CD4-positive, alpha-beta T cell (primary cell): ENCODE results near the gene CITED4. TPM values are rescaled to one million over a fixed set of nuclear protein-coding genes. Genes with fewer than 3 reads are reported as not detected.

Source experiments
- ATAC-seq: fragments of 200-7000 bp; cut with Tn5 transposase; one replicate; pipeline ENCODE4 v1.10.0; 2022; ENCODE audit warnings: mild to moderate bottlenecking; ENCODE audit not compliant: poor library complexity
- CTCF ChIA-PET: fragments of 350-600 bp; sonication (Branson Sonifier 250); formaldehyde crosslinking; loops from one replicate; lab custom pipeline; 2021; ENCODE audit warnings: antibody characterized with exemption, inconsistent platforms; lab: Charles Lee
- POLR2A ChIA-PET: fragments of 350-600 bp; sonication (Branson Sonifier 250); formaldehyde crosslinking; loops from one replicate; lab custom pipeline; 2021; ENCODE audit warnings: antibody characterized with exemption, inconsistent platforms; lab: Charles Lee
- DNase-seq, 14 experiments: peaks; one replicate each; pipeline ENCODE4 v3.0.0-alpha.2; 2013 to 2020; ENCODE audit warnings: mixed read lengths in 2 of 14
- H3K27ac ChIP-seq, 2 donors: one replicate each; pipeline versions ENCODE4 v1.5.1 to v1.7.0; 2013; ENCODE audit warnings: low read length in 2 of 2, low read depth in 1 of 2, mild to moderate bottlenecking in 1 of 2
- H3K27me3 ChIP-seq, 2 experiments: 1 replicate in 1 of 2; 2 replicates in 1 of 2; pipeline versions ENCODE4 v1.6.1 to v1.7.0; 2013; ENCODE audit warnings: low read length in 2 of 2, control low read depth in 1 of 2, mild to moderate bottlenecking in 1 of 2, moderate library complexity in 1 of 2; ENCODE audit not compliant: insufficient read depth in 2 of 2, control insufficient read depth in 1 of 2
- H3K36me3 ChIP-seq: one replicate; pipeline ENCODE4 v1.6.1; 2013; ENCODE audit warnings: low read length, control low read depth; ENCODE audit not compliant: insufficient read depth
- H3K4me1 ChIP-seq: one replicate; pipeline ENCODE4 v1.6.1; 2013; ENCODE audit warnings: low read length, control low read depth; ENCODE audit not compliant: insufficient read depth
- H3K4me3 ChIP-seq: one replicate; pipeline ENCODE4 v1.5.1; 2013; ENCODE audit warnings: mild to moderate bottlenecking, low read length, moderate library complexity
- H3K9me3 ChIP-seq, 2 experiments: 1 replicate in 1 of 2; 2 replicates in 1 of 2; pipeline versions ENCODE4 v1.6.1 to v1.7.0; 2013; ENCODE audit warnings: low read length in 2 of 2, mild to moderate bottlenecking in 2 of 2, control low read depth in 1 of 2, moderate library complexity in 1 of 2; ENCODE audit not compliant: control insufficient read depth in 1 of 2, insufficient read depth in 1 of 2
- H3K27ac Mint-ChIP-seq: one replicate; pipeline ENCODE4 v1.8.0; 2020; ENCODE audit warnings: mixed read lengths
- H3K27me3 Mint-ChIP-seq: one replicate; pipeline ENCODE4 v1.8.0; 2021; ENCODE audit warnings: mixed read lengths
- H3K36me3 Mint-ChIP-seq: one replicate; pipeline ENCODE4 v1.8.0; 2021; ENCODE audit warnings: low read depth, mixed read lengths
- H3K4me1 Mint-ChIP-seq: one replicate; pipeline ENCODE4 v1.8.0; 2021; ENCODE audit warnings: low read depth, mixed read lengths
- H3K4me3 Mint-ChIP-seq: one replicate; pipeline ENCODE4 v1.8.0; 2020; ENCODE audit warnings: mild to moderate bottlenecking, mixed read lengths
- H3K9me3 Mint-ChIP-seq: one replicate; pipeline ENCODE4 v1.8.0; 2020; ENCODE audit warnings: mixed read lengths
- CTCF ChIP-seq: fragments of 200-600 bp; IDR thresholded peaks from one replicate; pipeline ENCODE4 v1.8.0; 2022; ENCODE audit warnings: antibody characterized with exemption, mild to moderate bottlenecking
- intact Hi-C, 2 experiments: fragments of 100-400 bp; cut with DNase I in 1 of 2; cut with micrococcal nuclease in 1 of 2; formaldehyde crosslinking; loops; one replicate each; pipeline versions ENCODE4 v1.15.1 to v1.9.0; 2023 to 2025; cut with DNase I, micrococcal nuclease
- total RNA-seq, 174 experiments: library from RNA in 2 of 174; stranded (reverse) in 2 of 174; gene quantifications; one replicate each; pipeline ENCODE4 v1.2.3 and lab custom pipeline; 2021 to 2026

CITED4 gene
- total RNA-seq, 2 experiments from 2014 or later = 51.6 to 52.0 TPM

GRCh38 chr1:40908350-40908749, 46.2 kb upstream of the CITED4 start:
- H3K27ac Mint-ChIP-seq = no peak overlapping the region
- POLR2A ChIA-PET = no interaction called here
- no peak for TF ChIP-seq CTCF

GRCh38 chr1:40907899-40908298, 45.7 kb upstream of the CITED4 start:
- H3K27ac Mint-ChIP-seq = no peak overlapping the region
- Histone ChIP-seq H3K4me3 (no peak overlapping the region), H3K36me3 (no peaks in the 10 kb centered on the region), H3K27me3 (no peaks in the 10 kb centered on the region), H3K27ac (no peak overlapping the region), H3K4me1 (no peaks in the 10 kb centered on the region), H3K9me3 (no peaks in the 10 kb centered on the region)
- H3K4me3 Mint-ChIP-seq = no peak overlapping the region
- ATAC-seq (no peak), DNase-seq (no peak)
- H3K36me3 Mint-ChIP-seq = no peaks in the 10 kb centered on the region
- intact Hi-C loops = no loop called here
- CTCF ChIA-PET = no interaction called here
- H3K9me3 Mint-ChIP-seq = no peaks in the 10 kb centered on the region
- TF ChIP-seq CTCF = no peak
- H3K4me1 Mint-ChIP-seq = no peaks in the 10 kb centered on the region
- POLR2A ChIA-PET = no interaction called here
- H3K27me3 Mint-ChIP-seq = no peaks in the 10 kb centered on the region

More at GRCh38 chr1:40908350-40908749, 46.2 kb upstream of the CITED4 start:
- intact Hi-C loops = no loop called here
- Mint-ChIP-seq H3K9me3 (no peaks in the 10 kb centered on the region), H3K4me1 (no peaks in the 10 kb centered on the region), H3K36me3 (no peaks in the 10 kb centered on the region), H3K4me3 (no peak overlapping the region), H3K27me3 (no peaks in the 10 kb centered on the region)
- Histone ChIP-seq H3K9me3 (no peaks in the 10 kb centered on the region), H3K27ac (no peak overlapping the region), H3K36me3 (no peaks in the 10 kb centered on the region), H3K4me3 (no peak overlapping the region), H3K27me3 (no peaks in the 10 kb centered on the region), H3K4me1 (no peaks in the 10 kb centered on the region)
- CTCF ChIA-PET = no interaction called here
- ATAC-seq (no peak), DNase-seq (no peak)

- H3K27me3 Mint-ChIP-seq = no peaks in the 10 kb centered on the region
- intact Hi-C loops = no loop called here
- no peaks in the 10 kb centered on the region for H3K27me3 ChIP-seq
- ChIA-PET POLR2A (no interaction called here), CTCF (no interaction called here)
- no peaks in the 10 kb centered on the region for H3K36me3 Mint-ChIP-seq
- H3K9me3 ChIP-seq = no peaks in the 10 kb centered on the region
- DNase-seq = no peak
- H3K9me3 Mint-ChIP-seq = no peaks in the 10 kb centered on the region
- H3K4me3 ChIP-seq = no peak overlapping the region
- H3K4me1 ChIP-seq = no peaks in the 10 kb centered on the region
- H3K27ac ChIP-seq = no peak overlapping the region
- ATAC-seq = no peak
- H3K4me1 Mint-ChIP-seq = no peaks in the 10 kb centered on the region
- no peak overlapping the region for H3K4me3 Mint-ChIP-seq
- no peaks in the 10 kb centered on the region for H3K36me3 ChIP-seq
- no peak for TF ChIP-seq CTCF
- H3K27ac Mint-ChIP-seq = no peak overlapping the region
These were observed 44.7 kb upstream of the CITED4 start for GRCh38 chr1:40906781-40907400.
